Lung (tissue), 13 donors: Measurements from ENCODE around the gene AP1G1. TPM values are rescaled to one million over a fixed set of nuclear protein-coding genes. Genes with fewer than 3 reads are reported as not detected.

Source experiments
- ATAC-seq: fragments of 200-7000 bp; cut with Tn5 transposase; one replicate; pipeline ENCODE4 v1.9.1; 2020; ENCODE audit warnings: moderate number of reproducible peaks; ENCODE audit not compliant: insufficient read depth, low FRiP score
- DNase-seq, 3 donors: peaks; one replicate each; pipeline ENCODE4 v3.0.0-alpha.2; 2013 to 2017
- H3K27ac ChIP-seq, 2 donors: one replicate each; pipeline ENCODE4 v1.5.1; 2013; ENCODE audit warnings: mild to moderate bottlenecking in 2 of 2, moderate library complexity in 2 of 2, control low read depth in 1 of 2, inconsistent platforms in 1 of 2, low read depth in 1 of 2, low read length in 1 of 2
- H3K27me3 ChIP-seq, 3 donors: one replicate each; pipeline ENCODE4 v1.5.1; 2013; ENCODE audit warnings: low read length in 2 of 3; ENCODE audit not compliant: control insufficient read depth in 3 of 3, insufficient read depth in 3 of 3
- H3K36me3 ChIP-seq, 4 donors: one replicate each; pipeline ENCODE4 v1.5.1; 2013; ENCODE audit warnings: low read length in 4 of 4, mild to moderate bottlenecking in 1 of 4, moderate library complexity in 1 of 4; ENCODE audit not compliant: control insufficient read depth in 4 of 4, insufficient read depth in 4 of 4
- H3K4me1 ChIP-seq, 5 donors: one replicate each; pipeline ENCODE4 v1.5.1; 2013; ENCODE audit warnings: low read length in 5 of 5, mild to moderate bottlenecking in 2 of 5, moderate library complexity in 1 of 5; ENCODE audit not compliant: control insufficient read depth in 5 of 5, insufficient read depth in 5 of 5
- H3K4me3 ChIP-seq: one replicate; pipeline ENCODE4 v1.5.1; 2013; ENCODE audit warnings: mild to moderate bottlenecking, control low read depth, moderate library complexity
- H3K9ac ChIP-seq, 2 donors: one replicate each; pipeline ENCODE4 v1.5.1; 2013; ENCODE audit warnings: low read length in 2 of 2, control low read depth in 1 of 2; ENCODE audit not compliant: insufficient read depth in 1 of 2
- H3K9me3 ChIP-seq, 4 donors: one replicate each; pipeline ENCODE4 v1.5.1; 2013; ENCODE audit warnings: low read length in 3 of 4, mild to moderate bottlenecking in 1 of 4, moderate library complexity in 1 of 4; ENCODE audit not compliant: control insufficient read depth in 4 of 4, insufficient read depth in 3 of 4
- WGBS, 2 donors: extraction: QIAGEN DNeasy Blood & Tissue Kit; methylation state at CpG; one replicate each; pipeline ENCODE4 v1.1.7; 2013; 5-methylcytosine and 5-hydroxymethylcytosine counted together
- polyA plus RNA-seq, 2 donors: library from polyadenylated mRNA; stranded (reverse); fragments of 200-250 nt; gene quantifications; one replicate each; pipeline ENCODE4 v1.2.1, GENCODE V29; 2013
- small RNA-seq: library from RNA; depleted of rRNA; stranded (forward); fragments of <200 nt; gene quantifications from one replicate; pipeline ENCODE3, GENCODE V24; 2014; ENCODE audit warnings: low replicate concordance
- total RNA-seq, 2 donors: library from RNA; depleted of rRNA in 1 of 2; stranded (reverse); fragments of >200 nt in 1 of 2; gene quantifications; one replicate each; pipeline ENCODE4 v1.2.1, GENCODE V29; 2014 to 2021
- TF ChIP-seq, protein P1 (sequence below): IDR thresholded peaks from 2 replicates; pipeline ENCODE4 v1.5.1; 2012; ENCODE audit warnings: mild to moderate bottlenecking; ENCODE audit errors: control extremely low read depth, extremely low read depth
- donor health status: control.
- donor health status: control.
- donor health status: Bipolar disorder and iron deficiency.
- donor health status: healthy.
- donor health status: DM: yes; HTN: yes; CAD: no.

Gene AP1G1
- total and polyA plus RNA-seq, 4 donors: 14.7 to 136 (median 64.5) TPM

DNA sequence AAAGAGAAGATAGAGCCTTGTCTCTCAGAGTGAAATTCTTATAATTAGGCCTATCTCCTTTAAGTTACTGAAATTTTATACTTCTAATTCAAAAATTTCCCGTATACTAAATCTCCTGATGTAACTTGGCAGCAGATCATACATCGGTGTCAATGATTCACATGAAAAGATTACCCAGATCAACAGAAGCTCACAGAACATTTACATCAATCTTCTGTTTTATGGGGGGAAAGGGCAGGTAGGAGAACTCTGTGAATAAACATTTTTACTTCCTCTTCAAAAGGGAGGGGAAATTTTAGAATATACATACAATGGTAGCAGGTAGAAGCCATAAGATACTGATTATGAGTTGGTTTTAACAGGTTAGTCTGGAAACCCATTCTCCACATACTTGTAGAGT, 127.3 kb downstream of the AP1G1 start:
- ATAC-seq: no peak
- Histone ChIP-seq H3K9me3 (no peaks in the 10 kb centered on the region), H3K27me3 (no peaks in the 10 kb centered on the region), H3K9ac (no peak overlapping the region), H3K27ac (no peak overlapping the region), H3K36me3 (peaks cover 7 to 19% (median 12%) of the 10 kb centered on the region in 4 donors), H3K4me1 (no peaks in the 10 kb centered on the region), H3K4me3 (no peak overlapping the region)
- WGBS, 2 donors: 89 to 94% methylated on average over 2 of the region's 2 CpGs
- TF ChIP-seq, protein P1, sequence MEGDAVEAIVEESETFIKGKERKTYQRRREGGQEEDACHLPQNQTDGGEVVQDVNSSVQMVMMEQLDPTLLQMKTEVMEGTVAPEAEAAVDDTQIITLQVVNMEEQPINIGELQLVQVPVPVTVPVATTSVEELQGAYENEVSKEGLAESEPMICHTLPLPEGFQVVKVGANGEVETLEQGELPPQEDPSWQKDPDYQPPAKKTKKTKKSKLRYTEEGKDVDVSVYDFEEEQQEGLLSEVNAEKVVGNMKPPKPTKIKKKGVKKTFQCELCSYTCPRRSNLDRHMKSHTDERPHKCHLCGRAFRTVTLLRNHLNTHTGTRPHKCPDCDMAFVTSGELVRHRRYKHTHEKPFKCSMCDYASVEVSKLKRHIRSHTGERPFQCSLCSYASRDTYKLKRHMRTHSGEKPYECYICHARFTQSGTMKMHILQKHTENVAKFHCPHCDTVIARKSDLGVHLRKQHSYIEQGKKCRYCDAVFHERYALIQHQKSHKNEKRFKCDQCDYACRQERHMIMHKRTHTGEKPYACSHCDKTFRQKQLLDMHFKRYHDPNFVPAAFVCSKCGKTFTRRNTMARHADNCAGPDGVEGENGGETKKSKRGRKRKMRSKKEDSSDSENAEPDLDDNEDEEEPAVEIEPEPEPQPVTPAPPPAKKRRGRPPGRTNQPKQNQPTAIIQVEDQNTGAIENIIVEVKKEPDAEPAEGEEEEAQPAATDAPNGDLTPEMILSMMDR: no peak
- no peak for DNase-seq

Small RNA genes within 50 kb of the gene (small RNA-seq; reads per million reads assigned to genes)
- gene AC010653.3 (not detected), gene SNORA70D (not detected), gene SNORD71 (6,299 reads per million, percentile 100 among the genes with 10 or more reads in this experiment)

Other genes starting within 250 kb of the AP1G1 start
- under 1 TPM in 1 of 2 donors, not detected in 1; 0.74 TPM for gene TAT, start 231.7 kb downstream of the AP1G1 start, total RNA-seq
- under 1 TPM; 0.14 to 0.26 TPM for gene TAT, start 231.7 kb downstream of the AP1G1 start, polyA plus RNA-seq
- gene MARVELD3, start 182.7 kb downstream of the AP1G1 start, total RNA-seq: 1 to 10 TPM; 8.8 to 9.3 TPM
- 1 to 10 TPM; 3.6 to 7.5 TPM for gene MARVELD3, start 182.7 kb downstream of the AP1G1 start, polyA plus RNA-seq
- gene PHLPP2, start 84.1 kb downstream of the AP1G1 start, total RNA-seq: 1 to 10 TPM; 5.3 to 6.5 TPM
- gene PHLPP2, start 84.1 kb downstream of the AP1G1 start, polyA plus RNA-seq: 1 to 10 TPM; 1.3 to 1.8 TPM
- gene ATXN1L, start 37.1 kb upstream of the AP1G1 start, total RNA-seq: 10 to 100 TPM; 25.1 to 25.7 TPM
- gene ATXN1L, start 37.1 kb upstream of the AP1G1 start, polyA plus RNA-seq: 10 to 100 TPM in 1 of 2 donors, 1 to 10 TPM in 1; 7.3 to 12.0 TPM
- 1 to 10 TPM; 9.4 to 9.8 TPM for gene ZNF821, start 75.3 kb upstream of the AP1G1 start, total RNA-seq
- 1 to 10 TPM; 3.7 to 4.0 TPM for gene ZNF821, start 75.3 kb upstream of the AP1G1 start, polyA plus RNA-seq
- gene IST1, start 86.7 kb upstream of the AP1G1 start, total RNA-seq: 100 to 1,000 TPM; 150 to 236 TPM
- gene IST1, start 86.7 kb upstream of the AP1G1 start, polyA plus RNA-seq: 100 to 1,000 TPM in 1 of 2 donors, 10 to 100 TPM in 1; 77.4 to 143 TPM
- gene PKD1L3, start 191.6 kb upstream of the AP1G1 start, total RNA-seq: under 1 TPM; 0.28 to 0.46 TPM
- under 1 TPM; 0.04 to 0.05 TPM for gene PKD1L3, start 191.6 kb upstream of the AP1G1 start, polyA plus RNA-seq
- 10 to 100 TPM in 1 of 2 donors, 1 to 10 TPM in 1; 8.5 to 14.0 TPM for gene DHODH, start 199.9 kb upstream of the AP1G1 start, total RNA-seq
- 10 to 100 TPM in 1 of 2 donors, 1 to 10 TPM in 1; 8.4 to 11.8 TPM for gene DHODH, start 199.9 kb upstream of the AP1G1 start, polyA plus RNA-seq
- gene HP, start 245.7 kb upstream of the AP1G1 start, total RNA-seq: 100 to 1,000 TPM in 1 of 2 donors, 1 to 10 TPM in 1; 8.0 to 450 TPM
- 1,000 to 10,000 TPM in 1 of 2 donors, 100 to 1,000 TPM in 1; 673 to 1,570 TPM for gene HP, start 245.7 kb upstream of the AP1G1 start, polyA plus RNA-seq